ENCODE measurements around the gene PLCL2.
"Not testable (repeated sequence)": the region's sequence is repeated elsewhere in the genome, so short reads cannot be mapped to it uniquely, and the experiment has no call there.

The PLCL2 gene

GRCh38 chr3:16923112-16923511, 38.4 kb downstream of the PLCL2 start:
- DNase-seq, result no peak

DNA sequence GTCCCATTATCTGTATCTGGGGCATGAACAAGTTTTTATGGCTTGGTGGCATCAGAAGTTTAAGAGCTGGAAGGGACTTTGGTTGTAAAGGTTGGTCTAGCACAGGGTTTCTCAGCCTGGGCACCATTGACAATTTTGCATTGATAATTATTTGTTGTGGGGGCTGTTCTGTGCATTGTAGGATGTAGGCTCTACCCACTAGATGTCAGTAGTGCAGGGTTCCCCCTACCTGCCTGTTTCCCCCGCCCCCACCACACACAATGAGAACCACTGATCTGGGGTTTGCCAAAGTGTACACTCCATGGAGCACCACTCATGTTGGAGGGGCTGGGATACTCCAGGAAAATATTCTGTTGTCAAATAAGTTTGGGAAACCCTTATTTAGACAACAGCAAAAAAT, 42.7 kb downstream of the PLCL2 start:
- DNase-seq, result no peak

GRCh38 chr3:16928386-16929132, 43.8 kb downstream of the PLCL2 start:
- DNase-seq, result no peak

- no peak for DNase-seq
Observed at GRCh38 chr3:16929311-16929710, 44.6 kb downstream of the PLCL2 start.

- DNase-seq, result no peak
Observed at GRCh38 chr3:16932877-16933276, 48.1 kb downstream of the PLCL2 start.

- DNase-seq, result no peak
Observed at GRCh38 chr3:16935781-16936180, 51.0 kb downstream of the PLCL2 start.

- DNase-seq, result no peak
Observed at GRCh38 chr3:16936233-16936632, 51.5 kb downstream of the PLCL2 start.

- DNase-seq, result no peak
Observed at GRCh38 chr3:16936676-16937230, 52.0 kb downstream of the PLCL2 start.

DNA sequence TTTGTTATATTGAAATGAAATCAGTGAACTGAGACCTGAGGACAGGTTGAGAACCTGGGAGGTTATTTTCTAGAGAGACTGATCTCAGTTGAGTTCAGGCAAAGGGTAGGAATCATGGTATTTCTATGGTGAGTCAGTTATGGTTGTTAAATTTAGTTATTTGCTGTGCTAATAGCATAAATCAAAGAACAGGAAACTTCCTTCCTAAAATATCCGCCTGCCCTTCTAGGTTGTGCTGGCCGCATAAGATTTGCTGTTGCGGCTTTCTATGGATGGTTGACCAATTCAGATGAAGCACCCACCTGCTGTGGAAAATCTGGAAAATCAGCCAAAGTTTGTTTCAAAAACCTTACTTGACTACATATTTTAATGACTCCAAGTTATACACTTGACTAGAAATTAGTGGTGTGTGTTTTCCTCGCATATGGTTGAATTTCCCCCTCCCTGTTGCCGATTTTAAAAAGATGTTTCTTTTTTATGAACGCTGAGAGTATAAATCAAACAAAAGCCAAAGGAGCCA, 52.6 kb downstream of the PLCL2 start:
- DNase-seq, result no peak

GRCh38 chr3:16940769-16941700, 56.3 kb downstream of the PLCL2 start:
- no peak for DNase-seq

DNA sequence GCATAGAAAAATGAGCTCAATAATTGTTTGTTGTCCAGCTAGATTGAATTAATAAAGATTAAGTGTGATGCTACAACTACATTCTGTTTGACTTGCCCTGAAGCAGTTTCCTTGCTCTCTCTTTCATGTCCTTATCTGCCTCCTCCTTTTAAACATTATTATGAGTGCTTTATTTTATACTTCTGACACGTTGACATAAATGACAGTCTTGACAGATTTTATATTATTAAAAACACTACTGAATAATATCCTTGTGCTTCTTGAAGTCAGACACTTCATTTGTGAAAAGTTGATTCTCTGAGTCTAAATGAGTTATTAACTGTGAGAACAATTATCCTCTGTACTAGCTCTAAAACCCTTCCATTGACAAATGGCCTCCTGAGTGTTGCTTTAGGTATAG, 58.2 kb downstream of the PLCL2 start:
- no peak for DNase-seq

DNA sequence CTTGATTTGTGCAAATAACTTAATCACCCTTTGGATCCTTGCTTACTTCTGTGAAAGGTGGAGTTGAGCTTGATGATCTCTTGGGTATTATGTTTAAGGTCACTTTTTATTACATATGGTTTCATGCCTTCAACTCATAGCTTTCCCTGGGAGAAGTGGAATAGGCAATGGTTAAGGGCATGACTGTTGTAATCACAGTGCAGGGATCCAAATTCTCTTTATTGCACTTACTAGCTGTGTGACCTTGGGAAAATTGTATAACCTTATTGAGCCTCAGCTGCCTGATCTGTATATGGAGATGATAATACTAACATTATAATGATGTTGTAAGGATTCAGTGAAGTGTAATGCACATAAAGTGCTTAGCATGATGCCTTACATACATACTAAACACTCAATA, 59.1 kb downstream of the PLCL2 start:
- no peak for DNase-seq

- DNase-seq, result no peak
Observed at GRCh38 chr3:16944356-16944755, 59.6 kb downstream of the PLCL2 start.

DNA sequence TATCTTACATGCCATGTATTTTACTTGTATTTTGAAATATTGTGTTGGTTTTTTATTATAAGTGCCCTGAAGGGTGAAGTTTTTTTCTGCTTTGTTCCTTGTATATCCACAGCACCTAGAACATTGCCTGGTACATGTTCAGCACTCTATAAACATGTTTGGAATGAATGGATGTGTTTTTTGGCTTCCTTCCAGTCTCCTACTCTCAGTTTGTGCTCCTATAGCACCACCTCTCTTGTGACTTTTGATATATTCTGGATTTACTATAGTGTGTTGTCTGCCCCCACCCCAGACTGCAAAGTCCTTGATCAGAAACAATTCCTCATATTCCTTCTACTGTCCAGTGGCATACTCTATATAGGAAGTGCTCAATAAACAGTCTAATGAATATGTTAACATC, 60.6 kb downstream of the PLCL2 start:
- no peak for DNase-seq

- DNase-seq, result no peak
Observed at GRCh38 chr3:16950282-16950681, 65.5 kb downstream of the PLCL2 start.

- no peak for DNase-seq
Observed at GRCh38 chr3:16950845-16951244, 66.1 kb downstream of the PLCL2 start.

- not testable (repeated sequence) for DNase-seq
Observed at GRCh38 chr3:16957852-16958251, 73.1 kb downstream of the PLCL2 start.

DNA sequence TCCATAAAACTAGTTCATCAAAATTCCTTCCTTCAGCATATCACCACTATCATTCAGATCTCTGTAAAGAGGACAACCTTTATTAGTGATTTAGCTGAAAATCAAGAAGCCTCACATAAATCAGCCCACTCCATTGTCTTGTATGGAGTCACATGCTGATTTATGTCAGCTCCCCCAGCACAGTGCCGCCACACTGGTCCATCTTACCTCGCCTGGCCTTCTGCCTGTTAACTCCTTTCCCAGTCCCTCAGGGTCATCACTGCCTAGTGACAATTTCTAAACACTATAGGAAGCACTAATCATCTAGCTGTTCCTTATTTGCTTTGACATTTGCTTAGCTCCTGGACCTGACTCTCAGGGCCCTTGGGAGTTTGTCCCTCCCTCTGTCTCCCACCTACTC, 75.4 kb downstream of the PLCL2 start:
- no peak for DNase-seq

DNA sequence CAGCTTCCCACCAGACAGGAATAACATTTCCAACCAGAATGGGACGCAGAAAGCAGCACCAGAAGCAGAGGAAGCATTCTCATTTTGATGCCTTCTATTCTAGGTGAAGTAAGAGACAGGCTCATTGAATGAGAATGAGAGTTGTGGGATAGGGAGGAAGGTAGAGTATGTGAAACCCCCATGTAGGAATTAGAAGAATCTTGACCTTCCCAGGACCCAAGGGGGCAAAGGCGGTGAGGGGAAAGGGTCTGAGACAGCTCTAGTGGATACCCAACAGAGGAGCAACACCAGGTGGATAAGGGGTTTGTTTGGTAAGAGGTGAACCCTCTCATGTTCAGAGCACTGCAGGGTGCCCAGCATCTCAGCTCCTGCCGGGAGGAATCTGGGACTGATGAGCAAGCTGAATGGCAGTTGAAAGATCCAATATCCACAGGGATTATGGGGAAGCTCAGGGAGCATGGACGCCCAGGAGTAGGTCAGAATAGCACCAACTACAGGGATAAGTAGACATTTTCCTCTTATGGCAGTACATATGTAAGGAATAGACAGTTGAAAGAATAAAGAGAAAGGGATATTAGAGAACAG, 77.0 kb downstream of the PLCL2 start:
- no peak for DNase-seq

- no peak for DNase-seq
Observed at GRCh38 chr3:16975083-16975482, 90.3 kb downstream of the PLCL2 start.

DNA sequence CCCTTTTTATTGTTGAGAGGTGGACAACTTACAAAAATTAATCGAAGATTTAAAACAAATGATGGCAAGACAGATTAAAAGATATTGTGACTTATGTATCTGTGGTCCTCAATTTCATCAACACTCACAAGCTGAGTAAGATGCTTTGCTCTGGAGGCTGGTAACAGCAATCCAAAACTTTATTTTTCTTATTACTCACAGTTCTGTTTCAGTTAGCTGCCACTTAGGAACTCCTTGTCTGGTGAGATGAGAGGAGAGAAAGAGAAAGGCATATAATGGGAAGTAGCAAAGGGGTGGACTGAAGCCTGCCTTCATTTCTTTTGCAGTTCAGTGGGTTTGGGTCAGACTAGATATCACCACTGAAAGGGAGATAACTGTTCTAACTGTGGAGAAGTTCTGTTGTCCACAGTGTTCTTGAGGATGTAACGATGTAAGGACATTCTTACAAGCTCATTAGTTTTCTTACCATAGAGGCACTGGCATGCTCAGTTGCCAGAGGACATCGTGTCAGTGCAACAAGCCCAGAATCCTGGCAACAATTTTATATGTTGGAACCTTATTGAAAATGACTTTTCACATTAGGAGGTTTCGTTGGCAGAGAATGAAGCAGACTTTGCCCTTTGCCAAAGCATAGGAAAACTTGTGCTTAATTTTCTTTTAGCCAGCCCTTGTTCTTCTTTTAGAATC, 93.6 kb downstream of the PLCL2 start:
- no peak for DNase-seq

- DNase-seq, result no peak
Observed at GRCh38 chr3:16978921-16979271, 94.1 kb downstream of the PLCL2 start.
